CD4-positive, alpha-beta memory T cell (primary cell): ENCODE results near the gene UTP15. TPM values are rescaled to one million over a fixed set of nuclear protein-coding genes. Genes with fewer than 3 reads are reported as not detected.

Experiments
- CTCF ChIA-PET: fragments of 350-600 bp; sonication (Branson Sonifier 250); formaldehyde crosslinking; loops from one replicate; lab custom pipeline; 2021; ENCODE audit warnings: inconsistent platforms; ENCODE audit not compliant: partially characterized antibody; lab: Charles Lee
- POLR2A ChIA-PET: fragments of 350-600 bp; sonication (Branson Sonifier 250); formaldehyde crosslinking; loops from one replicate; lab custom pipeline; 2021; ENCODE audit not compliant: partially characterized antibody; lab: Charles Lee
- DNase-seq, 5 donors: peaks; one replicate each; pipeline versions ENCODE4 v3.0.0 to v3.0.0-alpha.2; 2020 to 2022; ENCODE audit warnings: mixed read lengths in 1 of 5
- H3K27ac ChIP-seq: one replicate; pipeline ENCODE4 v1.7.0; 2013; ENCODE audit warnings: low read depth, low read length
- H3K27me3 ChIP-seq: 2 replicates; pipeline ENCODE4 v1.7.0; 2013; ENCODE audit warnings: mild to moderate bottlenecking, low read length, moderate library complexity; ENCODE audit not compliant: insufficient read depth
- H3K36me3 ChIP-seq: 2 replicates; pipeline ENCODE4 v1.7.0; 2013; ENCODE audit warnings: mild to moderate bottlenecking, low read length, moderate library complexity; ENCODE audit not compliant: insufficient read depth
- H3K4me1 ChIP-seq: 2 replicates; pipeline ENCODE4 v1.7.0; 2013; ENCODE audit warnings: mild to moderate bottlenecking, low read length, moderate library complexity; ENCODE audit not compliant: insufficient read depth
- H3K4me3 ChIP-seq, 2 donors: one replicate each; pipeline ENCODE4 v1.7.0; 2013; ENCODE audit warnings: low read length in 2 of 2, mild to moderate bottlenecking in 1 of 2
- H3K9me3 ChIP-seq, 2 donors: one replicate each; pipeline ENCODE4 v1.7.0; 2013; ENCODE audit warnings: low read length in 2 of 2, control low read depth in 1 of 2; ENCODE audit not compliant: control insufficient read depth in 1 of 2
- H3K27ac Mint-ChIP-seq, 7 donors: one replicate each; pipeline ENCODE4 v1.8.0; 2020 to 2021; ENCODE audit warnings: mixed read lengths in 7 of 7, mild to moderate bottlenecking in 6 of 7, inconsistent platforms in 3 of 7, moderate library complexity in 3 of 7
- H3K27me3 Mint-ChIP-seq, 2 donors: one replicate each; pipeline ENCODE4 v1.8.0; 2020 to 2021; ENCODE audit warnings: mixed read lengths in 2 of 2
- H3K36me3 Mint-ChIP-seq, 2 donors: one replicate each; pipeline ENCODE4 v1.8.0; 2020 to 2021; ENCODE audit warnings: mixed read lengths in 2 of 2, inconsistent platforms in 1 of 2, mild to moderate bottlenecking in 1 of 2
- H3K4me1 Mint-ChIP-seq, 4 donors: one replicate each; pipeline ENCODE4 v1.8.0; 2020 to 2021; ENCODE audit warnings: mixed read lengths in 4 of 4, mild to moderate bottlenecking in 1 of 4
- H3K4me3 Mint-ChIP-seq, 8 donors: one replicate each; pipeline ENCODE4 v1.8.0; 2020 to 2021; ENCODE audit warnings: mixed read lengths in 8 of 8, mild to moderate bottlenecking in 7 of 8, moderate library complexity in 6 of 8, inconsistent platforms in 3 of 8
- H3K9me3 Mint-ChIP-seq, 8 donors: one replicate each; pipeline ENCODE4 v1.8.0; 2020 to 2021; ENCODE audit warnings: mixed read lengths in 8 of 8, mild to moderate bottlenecking in 5 of 8, inconsistent platforms in 3 of 8, moderate library complexity in 1 of 8
- intact Hi-C: fragments of 100-400 bp; cut with micrococcal nuclease; formaldehyde crosslinking; loops from one replicate; pipeline ENCODE4 v1.15.1; 2023
- polyA plus RNA-seq, 2 donors: library from polyadenylated mRNA; unstranded; fragments of 300-500 nt; fragmentation: Illumina TruSeq; gene quantifications; one replicate each; pipeline ENCODE4 v1.2.3, GENCODE V29; 2021
- total RNA-seq, 2 experiments: library from RNA; stranded (reverse); gene quantifications; one replicate each; pipeline ENCODE4 v1.2.3, GENCODE V29; 2021

The UTP15 gene
- total and polyA plus RNA-seq, 4 experiments from 2014 or later: 5.0 to 22.7 (median 17.7) TPM

- Histone ChIP-seq H3K27ac (no peak overlapping the region), H3K27me3 (no peaks in the 10 kb centered on the region), H3K9me3 (no peaks in the 10 kb centered on the region), H3K36me3 (no peaks in the 10 kb centered on the region), H3K4me3 (no peak overlapping the region), H3K4me1 (no peaks in the 10 kb centered on the region)
- H3K9me3 Mint-ChIP-seq: no peaks in the 10 kb centered on the region
- intact Hi-C loops: no loop called here
- DNase-seq: no peak
- POLR2A ChIA-PET: interaction anchor here (1.2 kb wide), 1 partner anchor 23 kb away, joined by 3 read pairs; the partner anchor contains the start of gene ANKRA2
- H3K4me3 Mint-ChIP-seq: no peak overlapping the region
- H3K4me1 Mint-ChIP-seq: no peaks in the 10 kb centered on the region
- CTCF ChIA-PET: interaction anchor here (1.2 kb wide), 2 partner anchors 21 to 26 kb away, joined by 3 read pairs; no protein-coding TSS in a partner anchor
- no peak overlapping the region for H3K27ac Mint-ChIP-seq
- no peaks in the 10 kb centered on the region for H3K36me3 Mint-ChIP-seq
- peaks cover 12 to 31% of the 10 kb centered on the region in 2 donors for H3K27me3 Mint-ChIP-seq
Observed at GRCh38 chr5:73542020-73542419, 23.5 kb upstream of the UTP15 start.

GRCh38 chr5:73544429-73545402, 20.8 kb upstream of the UTP15 start:
- Histone ChIP-seq H3K9me3 (no peaks in the 10 kb centered on the region), H3K4me1 (no peaks in the 10 kb centered on the region), H3K4me3 (no peak overlapping the region), H3K27me3 (no peaks in the 10 kb centered on the region), H3K27ac (no peak overlapping the region), H3K36me3 (no peaks in the 10 kb centered on the region)
- intact Hi-C loops: no loop called here
- ChIA-PET POLR2A (no interaction called here), CTCF (interaction anchor here (1.3 to 1.5 kb wide), 2 partner anchors 10 to 15 kb away, joined by 3 to 4 read pairs; no protein-coding TSS in a partner anchor)
- Mint-ChIP-seq H3K36me3 (no peaks in the 10 kb centered on the region), H3K4me3 (no peak overlapping the region), H3K27ac (no peak overlapping the region), H3K4me1 (no peaks in the 10 kb centered on the region), H3K27me3 (peaks cover 12 to 30% of the 10 kb centered on the region in 2 donors), H3K9me3 (no peaks in the 10 kb centered on the region)
- no peak for DNase-seq

GRCh38 chr5:73545403-73545779, 20.2 kb upstream of the UTP15 start:
- H3K36me3 ChIP-seq: no peaks in the 10 kb centered on the region
- CTCF ChIA-PET: interaction anchor here (1.7 kb wide), 1 partner anchor 9 kb away, joined by 5 read pairs; no protein-coding TSS in a partner anchor
- Mint-ChIP-seq H3K27ac (no peak overlapping the region), H3K4me1 (no peaks in the 10 kb centered on the region), H3K4me3 (no peak overlapping the region), H3K36me3 (no peaks in the 10 kb centered on the region), H3K27me3 (peaks cover 10 to 24% of the 10 kb centered on the region in 2 donors), H3K9me3 (no peaks in the 10 kb centered on the region)
- H3K27ac ChIP-seq: no peak overlapping the region
- no peaks in the 10 kb centered on the region for H3K4me1 ChIP-seq
- H3K27me3 ChIP-seq: no peaks in the 10 kb centered on the region
- H3K4me3 ChIP-seq: no peak overlapping the region
- H3K9me3 ChIP-seq: no peaks in the 10 kb centered on the region
- intact Hi-C loops: no loop called here
- DNase-seq: no peak
- POLR2A ChIA-PET: no interaction called here

- Histone ChIP-seq H3K4me3 (no peak overlapping the region), H3K27ac (no peak overlapping the region), H3K9me3 (no peaks in the 10 kb centered on the region), H3K27me3 (no peaks in the 10 kb centered on the region), H3K4me1 (no peaks in the 10 kb centered on the region), H3K36me3 (peaks cover 20% of the 10 kb centered on the region)
- CTCF ChIA-PET: no interaction called here
- H3K9me3 Mint-ChIP-seq: no peaks in the 10 kb centered on the region
- peaks cover 0 to 5% of the 10 kb centered on the region in 2 donors for H3K27me3 Mint-ChIP-seq
- H3K27ac Mint-ChIP-seq: no peak overlapping the region
- POLR2A ChIA-PET: no interaction called here
- DNase-seq: no peak
- peaks cover 0 to 1% (median 0%) of the 10 kb centered on the region in 4 donors for H3K4me1 Mint-ChIP-seq
- intact Hi-C loops: no loop called here
- peaks cover 18 to 23% of the 10 kb centered on the region in 2 donors for H3K36me3 Mint-ChIP-seq
- H3K4me3 Mint-ChIP-seq: no peak overlapping the region
Observed at GRCh38 chr5:73550016-73550415, 15.5 kb upstream of the UTP15 start.

- no peak overlapping the region for H3K4me3 ChIP-seq
- H3K27me3 Mint-ChIP-seq: no peaks in the 10 kb centered on the region
Observed at GRCh38 chr5:73552642-73553041, 12.9 kb upstream of the UTP15 start.

GRCh38 chr5:73558950-73559349, 6.6 kb upstream of the UTP15 start:
- Mint-ChIP-seq H3K27ac (no peak overlapping the region), H3K4me3 (no peak overlapping the region), H3K4me1 (peaks cover 9 to 21% (median 13%) of the 10 kb centered on the region in 4 donors), H3K36me3 (peaks cover 41 to 51% of the 10 kb centered on the region in 2 donors), H3K9me3 (no peaks in the 10 kb centered on the region), H3K27me3 (no peaks in the 10 kb centered on the region)
- H3K4me3 ChIP-seq: no peak overlapping the region
- H3K9me3 ChIP-seq: no peaks in the 10 kb centered on the region
- peaks cover 7% of the 10 kb centered on the region for H3K4me1 ChIP-seq
- no peak overlapping the region for H3K27ac ChIP-seq
- CTCF ChIA-PET: interaction anchor here (0.6 to 1.9 kb wide), 2 partner anchors 11 to 22 kb away, joined by 3 to 10 read pairs; no protein-coding TSS in a partner anchor
- intact Hi-C loops: no loop called here
- no peak for DNase-seq
- H3K27me3 ChIP-seq: no peaks in the 10 kb centered on the region
- H3K36me3 ChIP-seq: peaks cover 33% of the 10 kb centered on the region
- POLR2A ChIA-PET: interaction anchor here (0.7 kb wide), 1 partner anchor 710 kb away, joined by 4 read pairs; no protein-coding TSS in a partner anchor

More at GRCh38 chr5:73552642-73553041, 12.9 kb upstream of the UTP15 start:
- no peak overlapping the region for H3K27ac Mint-ChIP-seq
- ChIA-PET CTCF (no interaction called here), POLR2A (interaction anchor here (2.0 kb wide), 1 partner anchor 13 kb away, joined by 6 read pairs; the partner anchor contains the start of genes ANKRA2 and UTP15)
- H3K4me1 Mint-ChIP-seq: peaks cover 0 to 1% (median 0%) of the 10 kb centered on the region in 4 donors
- no peaks in the 10 kb centered on the region for H3K9me3 Mint-ChIP-seq
- H3K9me3 ChIP-seq: no peaks in the 10 kb centered on the region
- peaks cover 33 to 40% of the 10 kb centered on the region in 2 donors for H3K36me3 Mint-ChIP-seq
- H3K4me1 ChIP-seq: no peaks in the 10 kb centered on the region
- peaks cover 28% of the 10 kb centered on the region for H3K36me3 ChIP-seq
- H3K27ac ChIP-seq: no peak overlapping the region
- no peak overlapping the region for H3K4me3 Mint-ChIP-seq
- no peak for DNase-seq
- no peaks in the 10 kb centered on the region for H3K27me3 ChIP-seq
- intact Hi-C loops: no loop called here

- peak overlapping the region; percentile 42 to 100 (median 98) for H3K27ac Mint-ChIP-seq
- POLR2A ChIA-PET: interaction anchor here (1.8 to 2.8 kb wide), 2 partner anchors 8 to 66 kb away, joined by 8 to 45 read pairs; partner anchors contain the start of gene BTF3
- no peak for DNase-seq
- Histone ChIP-seq H3K9me3 (no peaks in the 10 kb centered on the region), H3K4me3 (peak overlapping the region in 1 of 2 donors; percentile 45), H3K36me3 (peaks cover 12% of the 10 kb centered on the region), H3K27ac (peak overlapping the region; percentile 99), H3K27me3 (no peaks in the 10 kb centered on the region), H3K4me1 (peaks cover 35% of the 10 kb centered on the region)
- CTCF ChIA-PET: interaction anchor here (1.4 to 1.5 kb wide), 2 partner anchors 27 to 43 kb away, joined by 3 to 4 read pairs; no protein-coding TSS in a partner anchor
- H3K9me3 Mint-ChIP-seq: peaks cover 0 to 7% (median 0%) of the 10 kb centered on the region in 8 donors
- no peaks in the 10 kb centered on the region for H3K27me3 Mint-ChIP-seq
- peaks cover 26 to 53% (median 39%) of the 10 kb centered on the region in 4 donors for H3K4me1 Mint-ChIP-seq
- intact Hi-C loops: loop anchor here (10.0 kb wide), 1 partner anchor 1951 kb away; the partner anchor contains the start of genes CERT1 and POLK
- peak overlapping the region; percentile 95 to 100 (median 99) for H3K4me3 Mint-ChIP-seq
- peaks cover 15 to 43% of the 10 kb centered on the region in 2 donors for H3K36me3 Mint-ChIP-seq
Observed at GRCh38 chr5:73564018-73564417, 1.5 kb upstream of the UTP15 start.
